HFFc6 (cell line): Measurements from ENCODE around the gene NPAS1. TPM values are rescaled to one million over a fixed set of nuclear protein-coding genes. Genes with fewer than 3 reads are reported as not detected.

ENCODE experiments used
- DNase-seq: peaks from one replicate; pipeline ENCODE4 v3.0.0-alpha.2; 2018
- H3K27ac Mint-ChIP-seq: 2 replicates; pipeline ENCODE4 v1.8.0; 2020; ENCODE audit warnings: mild to moderate bottlenecking, mixed read lengths
- H3K27me3 Mint-ChIP-seq: 2 replicates; pipeline ENCODE4 v1.8.0; 2021; ENCODE audit warnings: mild to moderate bottlenecking, moderate library complexity, mixed read lengths; ENCODE audit not compliant: insufficient read depth
- H3K36me3 Mint-ChIP-seq: 2 replicates; pipeline ENCODE4 v1.8.0; 2021; ENCODE audit warnings: low read depth, mixed read lengths
- H3K4me1 Mint-ChIP-seq: 2 replicates; pipeline ENCODE4 v1.8.0; 2020; ENCODE audit warnings: low read depth, mixed read lengths
- H3K4me3 Mint-ChIP-seq: 2 replicates; pipeline ENCODE4 v1.8.0; 2020; ENCODE audit warnings: mild to moderate bottlenecking, moderate library complexity, mixed read lengths
- H3K9me3 Mint-ChIP-seq: 2 replicates; pipeline ENCODE4 v1.8.0; 2020; ENCODE audit warnings: mild to moderate bottlenecking, mixed read lengths
- total RNA-seq, 6 experiments: library from RNA; stranded (reverse); fragmentation: NEBNext Ultra II Directional; extraction: Animal tissue kit (Norgen Biotek cat#: 25700); gene quantifications; 2 replicates in 1 of 6; 3 replicates in 5 of 6; pipeline ENCODE4 v1.2.3, GENCODE V29; 2021
- TF ChIP-seq, protein P1 (sequence below): fragments of 200-600 bp; sonication (generic); IDR thresholded peaks from 2 replicates; pipeline ENCODE4 v1.5.0; 2021; ENCODE audit warnings: antibody characterized with exemption, mild to moderate bottlenecking

Gene NPAS1
- total RNA-seq, 6 experiments from 2014 or later: 2.2 to 11.5 (median 3.6) TPM

DNA sequence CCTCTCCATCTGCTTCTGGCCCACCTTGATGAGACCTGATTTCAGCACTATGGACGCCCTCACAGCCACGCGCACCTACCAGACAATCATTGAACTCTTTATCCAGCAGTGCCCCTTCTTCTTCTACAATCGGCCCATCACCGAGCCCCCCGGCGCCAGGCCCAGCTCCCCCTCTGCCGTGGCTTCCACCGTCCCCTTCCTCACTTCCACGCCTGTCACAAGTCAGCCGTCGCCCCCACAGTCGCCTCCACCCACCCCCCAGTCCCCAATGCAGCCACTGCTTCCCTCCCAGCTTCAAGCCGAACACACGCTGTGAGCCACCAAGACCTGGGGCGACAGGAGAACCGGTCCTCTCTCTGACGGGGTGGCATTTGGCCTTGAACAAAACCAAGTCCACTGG, 19.3 kb upstream of the NPAS1 start:
- Mint-ChIP-seq H3K4me1 (peaks cover 12% of the 10 kb centered on the region; the same call in 1 of the 2 replicates), H3K27me3 (peaks cover 15% of the 10 kb centered on the region), H3K27ac (no peak overlapping the region), H3K36me3 (no peaks in the 10 kb centered on the region), H3K4me3 (no peak overlapping the region), H3K9me3 (no peaks in the 10 kb centered on the region)
- TF ChIP-seq, protein P1, sequence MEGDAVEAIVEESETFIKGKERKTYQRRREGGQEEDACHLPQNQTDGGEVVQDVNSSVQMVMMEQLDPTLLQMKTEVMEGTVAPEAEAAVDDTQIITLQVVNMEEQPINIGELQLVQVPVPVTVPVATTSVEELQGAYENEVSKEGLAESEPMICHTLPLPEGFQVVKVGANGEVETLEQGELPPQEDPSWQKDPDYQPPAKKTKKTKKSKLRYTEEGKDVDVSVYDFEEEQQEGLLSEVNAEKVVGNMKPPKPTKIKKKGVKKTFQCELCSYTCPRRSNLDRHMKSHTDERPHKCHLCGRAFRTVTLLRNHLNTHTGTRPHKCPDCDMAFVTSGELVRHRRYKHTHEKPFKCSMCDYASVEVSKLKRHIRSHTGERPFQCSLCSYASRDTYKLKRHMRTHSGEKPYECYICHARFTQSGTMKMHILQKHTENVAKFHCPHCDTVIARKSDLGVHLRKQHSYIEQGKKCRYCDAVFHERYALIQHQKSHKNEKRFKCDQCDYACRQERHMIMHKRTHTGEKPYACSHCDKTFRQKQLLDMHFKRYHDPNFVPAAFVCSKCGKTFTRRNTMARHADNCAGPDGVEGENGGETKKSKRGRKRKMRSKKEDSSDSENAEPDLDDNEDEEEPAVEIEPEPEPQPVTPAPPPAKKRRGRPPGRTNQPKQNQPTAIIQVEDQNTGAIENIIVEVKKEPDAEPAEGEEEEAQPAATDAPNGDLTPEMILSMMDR: no peak
- DNase-seq: no peak

DNA sequence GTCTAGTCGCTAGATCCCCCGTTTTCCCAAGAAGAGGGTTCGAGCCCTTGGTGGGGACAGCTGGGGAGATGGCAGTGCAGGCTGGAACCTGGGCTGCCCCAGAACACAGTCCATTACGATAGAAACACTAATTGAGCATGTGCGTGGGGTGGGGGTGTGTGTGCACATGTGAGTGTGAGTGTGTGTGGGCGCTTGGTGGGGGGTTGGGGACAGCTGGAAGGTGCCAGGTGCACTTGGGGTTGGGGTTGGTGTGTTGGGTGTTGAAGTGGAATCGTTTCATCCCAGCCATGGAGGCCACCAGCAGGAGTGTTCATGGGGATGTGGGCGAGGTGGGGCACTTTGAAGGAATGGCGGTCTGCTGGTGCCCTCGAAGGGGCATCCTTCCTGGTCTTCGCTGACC, 18.1 kb upstream of the NPAS1 start:
- Mint-ChIP-seq H3K4me3 (no peak overlapping the region), H3K4me1 (peaks cover 12% of the 10 kb centered on the region; the same call in 1 of the 2 replicates), H3K36me3 (0 out of 2 replicates have a peak, but pooled peaks cover 4% of the 10 kb centered on the region), H3K27me3 (peaks cover 15% of the 10 kb centered on the region), H3K27ac (no peak overlapping the region), H3K9me3 (no peaks in the 10 kb centered on the region)
- no peak for DNase-seq
- TF ChIP-seq, protein P1: no peak

DNA sequence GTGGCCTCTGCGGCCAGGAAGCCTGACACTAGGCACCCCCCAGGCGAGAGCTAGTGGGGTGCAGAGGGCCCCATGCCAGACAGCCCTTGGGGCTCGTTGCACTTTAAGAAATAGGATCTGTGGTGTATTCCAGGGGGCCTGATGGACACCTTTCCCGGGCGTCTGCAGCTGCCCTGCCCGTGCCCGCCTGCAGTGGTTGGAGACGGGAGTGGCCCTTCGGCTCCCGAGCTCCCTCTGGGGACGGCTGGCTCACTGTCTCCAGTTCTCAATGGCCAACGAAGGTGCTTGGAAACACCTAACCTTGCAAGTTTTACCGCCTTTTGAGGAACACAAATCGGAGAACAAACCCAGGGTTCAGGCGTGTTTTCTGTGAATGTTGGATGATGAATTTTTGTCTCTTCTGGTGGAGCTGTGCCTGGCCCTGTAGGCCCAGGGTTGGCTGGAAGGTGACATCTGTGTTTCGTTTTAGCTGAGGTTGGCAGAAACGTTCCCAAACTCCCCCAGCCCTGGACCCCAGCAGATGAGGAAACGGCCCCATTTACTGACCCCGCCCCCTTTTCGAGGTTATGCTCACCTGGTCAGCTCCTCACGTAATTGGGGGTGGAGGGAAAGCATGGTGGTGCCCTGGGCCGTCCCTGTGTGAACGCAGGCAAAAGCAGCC, 17.4 kb upstream of the NPAS1 start:
- H3K4me3 Mint-ChIP-seq: no peak overlapping the region
- DNase-seq: no peak
- 0 out of 2 replicates have a peak, but pooled peaks cover 4% of the 10 kb centered on the region for H3K36me3 Mint-ChIP-seq
- TF ChIP-seq, protein P1: no peak
- H3K27me3 Mint-ChIP-seq: peaks cover 15% of the 10 kb centered on the region
- H3K4me1 Mint-ChIP-seq: peaks cover 12% of the 10 kb centered on the region; the same call in 1 of the 2 replicates
- H3K9me3 Mint-ChIP-seq: no peaks in the 10 kb centered on the region
- no peak overlapping the region for H3K27ac Mint-ChIP-seq

DNA sequence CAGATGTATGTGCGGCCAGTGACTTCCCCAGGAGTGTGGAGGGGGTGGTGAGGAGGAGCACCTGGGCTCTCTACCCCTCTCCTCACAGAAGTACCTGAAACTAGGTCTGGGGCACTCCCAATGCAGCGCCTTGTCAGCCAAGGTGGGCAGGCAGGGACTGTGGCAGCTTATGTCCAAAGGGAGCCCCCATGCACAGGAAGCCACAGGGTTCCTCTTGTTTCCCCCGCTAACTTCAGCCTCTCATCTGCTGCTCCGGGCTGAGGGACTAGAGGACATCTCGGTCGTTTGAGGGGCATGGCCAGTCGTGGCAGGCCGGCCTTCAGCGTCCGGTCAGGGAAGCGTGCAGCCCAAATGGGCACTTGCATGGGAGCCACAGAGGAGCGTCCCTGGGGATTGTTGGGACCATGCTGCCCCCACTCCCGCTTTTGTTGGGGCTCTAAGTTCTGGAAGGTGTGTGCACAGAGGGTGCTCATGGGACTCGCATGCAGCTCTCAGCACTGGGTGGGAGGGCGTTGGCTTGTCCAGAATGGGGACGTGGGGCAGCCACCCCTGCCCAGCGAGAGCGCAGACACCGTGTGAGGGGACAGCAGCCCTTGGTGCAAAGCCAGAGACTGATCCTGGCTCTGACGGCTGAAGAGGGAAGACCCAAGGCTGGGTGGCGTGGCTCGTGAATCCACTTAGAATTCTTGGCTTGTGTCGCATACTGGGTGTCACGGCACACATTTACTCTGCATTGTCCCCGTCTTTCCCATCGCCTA, 16.6 kb upstream of the NPAS1 start:
- Mint-ChIP-seq H3K9me3 (no peaks in the 10 kb centered on the region), H3K36me3 (0 out of 2 replicates have a peak, but pooled peaks cover 4% of the 10 kb centered on the region), H3K4me3 (no peak overlapping the region), H3K4me1 (peaks cover 12% of the 10 kb centered on the region; the same call in 1 of the 2 replicates), H3K27me3 (peaks cover 15% of the 10 kb centered on the region), H3K27ac (no peak overlapping the region; the same call in 1 of the 2 replicates)
- DNase-seq: no peak
- TF ChIP-seq, protein P1: no peak

DNA sequence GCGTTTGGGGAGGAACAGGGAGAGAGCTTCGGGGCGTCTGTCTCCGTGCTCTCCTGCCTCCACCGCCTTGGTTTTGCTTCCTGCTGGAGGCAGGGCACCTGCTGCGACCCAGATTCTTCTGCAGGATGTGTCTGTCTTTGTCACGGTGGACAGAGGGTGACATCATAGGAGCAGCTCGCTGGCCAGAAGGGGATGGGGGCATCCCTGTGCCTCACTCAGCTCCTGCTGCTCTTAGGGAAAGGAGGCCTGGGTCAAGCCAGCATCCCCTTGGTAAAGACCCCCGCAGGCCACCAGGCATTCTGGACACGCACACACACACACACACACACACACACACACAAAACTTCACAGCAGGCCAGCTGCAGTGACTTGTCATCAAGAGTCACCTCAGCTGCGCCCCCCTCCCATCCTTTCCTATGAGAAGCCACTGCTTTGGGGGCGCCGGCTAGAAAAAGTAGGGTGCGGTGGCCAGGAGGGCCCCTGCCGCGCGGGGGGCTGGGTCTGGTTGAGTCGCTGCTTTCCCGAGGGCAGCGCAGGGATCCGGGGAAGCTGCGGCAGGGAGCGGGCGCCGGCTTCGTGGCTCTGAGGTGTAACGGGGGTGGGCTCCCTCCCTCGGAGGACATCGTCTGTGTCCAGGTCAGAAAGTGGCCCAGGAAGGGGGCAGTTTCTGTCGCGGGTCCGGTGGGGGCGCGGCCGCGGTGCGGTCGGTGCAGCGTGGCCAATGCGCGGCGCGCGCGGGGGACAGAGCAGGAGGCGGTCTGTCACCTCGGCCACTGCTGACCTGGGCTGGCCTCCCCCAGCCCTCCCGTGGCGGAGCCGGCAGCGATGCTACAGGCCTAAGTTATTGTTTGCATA, 15.8 kb upstream of the NPAS1 start:
- H3K27me3 Mint-ChIP-seq: peaks cover 12% of the 10 kb centered on the region
- H3K4me3 Mint-ChIP-seq: no peak overlapping the region; the same call in 1 of the 2 replicates
- TF ChIP-seq, protein P1: no peak
- H3K36me3 Mint-ChIP-seq: 0 out of 2 replicates have a peak, but pooled peaks cover 4% of the 10 kb centered on the region
- peaks cover 12% of the 10 kb centered on the region; the same call in 1 of the 2 replicates for H3K4me1 Mint-ChIP-seq
- H3K27ac Mint-ChIP-seq: no peak overlapping the region
- no peak for DNase-seq
- no peaks in the 10 kb centered on the region for H3K9me3 Mint-ChIP-seq
